ACC112 (cell line): ENCODE results near the gene HIGD1B.

Experiments used
- H2AFZ ChIP-seq: fragments of 200-600 bp; sonication (generic); one replicate; pipeline ENCODE4 v1.6.0; 2017; ENCODE audit warnings: antibody characterized with exemption, low read length; ENCODE audit not compliant: unreplicated experiment
- H3K27ac ChIP-seq: fragments of 200-600 bp; sonication (generic); 2 replicates; pipeline ENCODE4 v1.5.1; 2014; ENCODE audit warnings: low read depth, mild to moderate bottlenecking, antibody characterized with exemption, low read length, moderate library complexity
- H3K27me3 ChIP-seq: fragments of 200-600 bp; sonication (generic); 2 replicates; pipeline ENCODE4 v1.6.1; 2014; ENCODE audit warnings: mild to moderate bottlenecking, antibody characterized with exemption, low read length, moderate library complexity, mixed read lengths; ENCODE audit not compliant: insufficient read depth
- H3K36me3 ChIP-seq: fragments of 200-600 bp; sonication (generic); 2 replicates; pipeline ENCODE4 v1.6.1; 2016; ENCODE audit warnings: mild to moderate bottlenecking, antibody characterized with exemption, low read length, moderate library complexity, mixed read lengths; ENCODE audit not compliant: insufficient read depth
- H3K4me1 ChIP-seq: fragments of 200-600 bp; sonication (generic); one replicate; pipeline ENCODE4 v1.6.1; 2016; ENCODE audit warnings: low read length, mixed read lengths; ENCODE audit not compliant: insufficient read depth, unreplicated experiment, control insufficient read depth
- H3K4me3 ChIP-seq: fragments of 200-600 bp; sonication (generic); 2 replicates; pipeline ENCODE4 v1.5.1; 2014; ENCODE audit warnings: mild to moderate bottlenecking, low read depth, low read length
- H3K79me2 ChIP-seq: fragments of 200-600 bp; sonication (generic); one replicate; pipeline ENCODE4 v1.6.0; 2016; ENCODE audit warnings: low read length; ENCODE audit not compliant: control insufficient read depth, unreplicated experiment, insufficient read depth

HIGD1B gene

GRCh38 chr17:44898768-44899073 is 51.0 kb downstream of the HIGD1B start:
- no peaks in the 10 kb centered on the region for H3K27me3 ChIP-seq
- peaks cover 36% of the 10 kb centered on the region for H3K79me2 ChIP-seq
- H3K27ac ChIP-seq, result peak overlapping the region; percentile 92
- peaks cover 28% of the 10 kb centered on the region for H3K4me1 ChIP-seq
- H3K36me3 ChIP-seq, result peaks cover 5% of the 10 kb centered on the region; the same call in 1 of the 2 replicates
- H3K4me3 ChIP-seq, result peak overlapping the region; percentile 92
- peak overlapping the region; percentile 92 for H2AFZ ChIP-seq

- H3K4me1 ChIP-seq, result peaks cover 28% of the 10 kb centered on the region
- no peaks in the 10 kb centered on the region for H3K27me3 ChIP-seq
- H3K27ac ChIP-seq, result peak within 1 kb of the TSS; percentile 92
- peak within 1 kb of the TSS; percentile 92 for H3K4me3 ChIP-seq
- H3K79me2 ChIP-seq, result peaks cover 36% of the 10 kb centered on the region
- peaks cover 5% of the 10 kb centered on the region; the same call in 1 of the 2 replicates for H3K36me3 ChIP-seq
- peak within 1 kb of the TSS; percentile 92 for H2AFZ ChIP-seq
Observed at GRCh38 chr17:44899074-44899782, 51.5 kb downstream of the HIGD1B start, which contains the start of gene EFTUD2. EFTUD2 (minus strand) TSS chr17:44899445; CDS start chr17:44894521, 4,924 bp downstream.
